OCI-LY1 (cell line): ENCODE results near the gene IL4.

Experiments
- EZH2 ChIP-seq: fragments of 200-600 bp; sonication (generic), shearing (Covaris generic); IDR thresholded peaks from 2 replicates; pipeline ENCODE4 v1.8.0; 2017; ENCODE audit warnings: borderline replicate concordance, mixed run types, mild to moderate bottlenecking, antibody characterized with exemption, low read length, moderate library complexity, mixed read lengths
- TF ChIP-seq, protein P1 (sequence below): fragments of 200-600 bp; sonication (generic), shearing (Covaris generic); IDR thresholded peaks from 2 replicates; pipeline ENCODE4 v1.5.1; 2017; ENCODE audit warnings: mild to moderate bottlenecking, antibody characterized with exemption, low read length, moderate library complexity, mixed read lengths

DNA sequence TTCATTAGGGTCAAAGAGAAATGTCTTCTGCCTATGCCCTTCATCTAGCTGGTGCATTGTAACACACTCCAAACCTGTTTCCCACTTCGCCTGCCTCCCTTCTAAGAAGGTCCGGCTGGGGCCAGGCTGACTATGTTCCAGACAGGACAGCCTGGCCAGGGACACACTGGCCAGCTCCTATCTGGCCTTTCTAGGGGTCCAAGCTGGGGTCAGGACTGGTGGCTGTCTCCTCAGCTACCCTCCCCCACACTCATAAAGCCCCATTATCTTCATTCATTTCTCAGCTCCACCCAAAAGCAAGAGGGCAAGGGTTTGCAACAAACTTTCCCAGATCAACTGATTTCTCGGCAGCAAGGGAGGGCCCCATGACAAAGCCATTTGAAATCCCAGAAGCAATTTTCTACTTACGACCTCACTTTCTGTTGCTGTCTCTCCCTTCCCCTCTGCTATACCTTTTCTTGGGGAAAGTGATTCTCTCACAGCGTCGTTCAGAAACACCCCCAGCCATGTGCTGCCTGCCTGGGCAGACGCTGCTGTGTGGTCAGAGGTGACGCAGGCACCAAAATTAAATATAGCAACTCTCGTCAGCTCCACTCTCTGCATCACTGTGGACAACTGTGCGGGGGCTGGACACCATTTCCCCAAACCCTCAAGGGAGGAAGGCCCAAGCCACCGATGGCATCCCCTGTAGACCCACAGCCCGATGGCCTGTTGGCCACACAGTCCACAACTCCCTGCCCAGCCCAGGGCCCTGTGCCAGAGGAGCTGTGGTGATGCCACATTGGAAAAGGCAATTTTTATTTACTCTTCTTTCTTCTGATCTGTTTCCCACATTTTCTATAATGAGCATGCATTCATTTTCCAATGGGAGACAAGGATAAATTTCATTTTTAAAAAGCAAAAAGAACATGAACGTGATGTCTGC, 9.8 kb upstream of the IL4 start:
- TF ChIP-seq, protein P1, sequence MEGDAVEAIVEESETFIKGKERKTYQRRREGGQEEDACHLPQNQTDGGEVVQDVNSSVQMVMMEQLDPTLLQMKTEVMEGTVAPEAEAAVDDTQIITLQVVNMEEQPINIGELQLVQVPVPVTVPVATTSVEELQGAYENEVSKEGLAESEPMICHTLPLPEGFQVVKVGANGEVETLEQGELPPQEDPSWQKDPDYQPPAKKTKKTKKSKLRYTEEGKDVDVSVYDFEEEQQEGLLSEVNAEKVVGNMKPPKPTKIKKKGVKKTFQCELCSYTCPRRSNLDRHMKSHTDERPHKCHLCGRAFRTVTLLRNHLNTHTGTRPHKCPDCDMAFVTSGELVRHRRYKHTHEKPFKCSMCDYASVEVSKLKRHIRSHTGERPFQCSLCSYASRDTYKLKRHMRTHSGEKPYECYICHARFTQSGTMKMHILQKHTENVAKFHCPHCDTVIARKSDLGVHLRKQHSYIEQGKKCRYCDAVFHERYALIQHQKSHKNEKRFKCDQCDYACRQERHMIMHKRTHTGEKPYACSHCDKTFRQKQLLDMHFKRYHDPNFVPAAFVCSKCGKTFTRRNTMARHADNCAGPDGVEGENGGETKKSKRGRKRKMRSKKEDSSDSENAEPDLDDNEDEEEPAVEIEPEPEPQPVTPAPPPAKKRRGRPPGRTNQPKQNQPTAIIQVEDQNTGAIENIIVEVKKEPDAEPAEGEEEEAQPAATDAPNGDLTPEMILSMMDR = no peak
- TF ChIP-seq EZH2 = no peak
